GM19025 (cell line): ENCODE data around the gene ZMYM2.
"Not testable (repeated sequence)": the region's sequence is repeated elsewhere in the genome, so short reads cannot be mapped to it uniquely, and the experiment has no call there.

Experiments
- ATAC-seq: cut with Tn5 transposase; IDR thresholded peaks from one replicate; pipeline ENCODE4 v1.9.1; 2021; ENCODE audit warnings: mild to moderate bottlenecking, low read depth, moderate library complexity; ENCODE audit not compliant: unreplicated experiment

Gene ZMYM2

DNA sequence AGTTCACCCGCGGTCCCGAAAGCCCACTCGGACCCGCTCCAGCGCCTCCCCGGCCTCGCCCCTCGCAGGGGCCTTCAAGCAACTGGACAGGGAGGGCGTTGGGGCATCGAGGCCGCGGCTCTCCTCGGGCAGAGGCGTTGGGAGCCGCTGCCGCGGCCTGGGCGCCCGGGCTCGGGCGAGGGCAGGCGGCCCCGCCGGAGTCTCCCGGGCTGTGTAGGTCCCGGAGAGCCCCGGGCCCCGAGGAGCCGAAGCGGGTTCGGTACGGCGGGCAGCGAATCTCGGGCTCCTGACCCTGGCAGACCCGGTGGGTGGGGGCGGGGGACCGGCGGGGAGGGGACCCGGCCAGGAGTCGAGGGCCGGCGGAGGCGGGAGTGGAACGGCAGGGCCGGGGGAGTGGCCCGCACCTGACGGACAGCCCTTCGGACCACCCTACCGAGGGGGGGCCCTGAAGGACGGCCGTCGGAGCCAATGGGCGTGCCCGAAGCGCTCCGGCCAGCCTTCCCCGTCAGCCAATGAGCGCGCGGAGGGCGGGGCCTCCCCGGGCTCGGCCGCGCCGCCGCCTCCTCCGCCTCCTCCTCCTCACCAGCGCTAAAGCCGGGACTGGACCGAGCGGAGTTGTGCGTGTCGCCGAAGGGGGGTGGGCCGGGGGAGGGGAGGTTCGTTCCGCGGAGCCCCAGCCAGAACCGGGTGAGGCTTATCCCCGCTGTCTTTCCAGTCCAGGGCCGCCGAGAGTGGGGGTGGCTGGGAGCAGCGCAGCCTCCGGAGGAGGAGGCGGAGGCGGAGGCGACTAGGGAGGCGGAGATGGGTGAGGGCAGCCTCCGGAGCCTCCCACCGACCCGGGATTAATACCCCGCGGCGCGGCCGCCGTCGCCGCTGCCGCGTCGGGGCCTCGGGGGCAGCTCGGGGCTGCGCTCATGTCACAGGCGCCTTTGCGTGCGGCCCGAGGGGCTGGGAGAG, at the start of gene ZMYM2:
Gene ZMYM2, plus strand, starts transcription at position 573 of the 957 bp plus-strand sequence. CDS start 34,346 bp downstream, outside the sequence.
- ATAC-seq = peak; percentile 84

DNA sequence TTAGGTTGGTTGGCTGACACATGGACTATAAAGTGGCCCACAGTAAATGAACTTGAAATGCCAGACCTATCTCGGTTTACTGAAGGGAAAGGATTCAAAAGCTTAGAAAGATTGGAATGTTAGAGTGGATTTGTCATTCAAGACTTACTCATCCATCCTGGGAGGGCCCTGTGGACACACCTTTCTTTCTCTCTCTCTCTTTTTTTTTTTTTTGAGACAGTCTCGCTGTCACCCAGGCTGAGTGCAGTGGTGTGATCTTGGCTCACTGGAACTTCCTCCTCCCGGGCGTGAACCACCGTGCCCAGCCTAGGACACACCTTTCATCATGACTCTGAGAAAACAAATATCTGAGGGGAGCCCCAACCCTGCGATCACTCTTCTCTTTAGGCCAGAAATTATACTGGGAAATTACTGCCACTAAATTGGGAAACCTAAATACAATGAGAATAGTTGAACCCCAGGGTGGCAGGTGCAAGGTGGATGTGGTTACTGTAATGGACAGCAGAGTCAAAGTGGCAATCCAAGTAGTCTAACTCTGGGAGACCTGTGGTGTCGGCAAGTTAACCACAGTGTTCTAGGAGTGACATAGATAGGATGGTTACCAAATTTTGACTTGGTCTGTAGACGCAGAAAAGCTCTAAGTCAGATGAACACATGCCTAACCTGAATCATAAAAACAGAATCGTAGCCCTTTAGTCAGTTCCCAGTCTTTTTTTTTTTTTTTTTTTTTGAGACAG, 48.0 kb upstream of the ZMYM2 start:
- ATAC-seq = no peak

DNA sequence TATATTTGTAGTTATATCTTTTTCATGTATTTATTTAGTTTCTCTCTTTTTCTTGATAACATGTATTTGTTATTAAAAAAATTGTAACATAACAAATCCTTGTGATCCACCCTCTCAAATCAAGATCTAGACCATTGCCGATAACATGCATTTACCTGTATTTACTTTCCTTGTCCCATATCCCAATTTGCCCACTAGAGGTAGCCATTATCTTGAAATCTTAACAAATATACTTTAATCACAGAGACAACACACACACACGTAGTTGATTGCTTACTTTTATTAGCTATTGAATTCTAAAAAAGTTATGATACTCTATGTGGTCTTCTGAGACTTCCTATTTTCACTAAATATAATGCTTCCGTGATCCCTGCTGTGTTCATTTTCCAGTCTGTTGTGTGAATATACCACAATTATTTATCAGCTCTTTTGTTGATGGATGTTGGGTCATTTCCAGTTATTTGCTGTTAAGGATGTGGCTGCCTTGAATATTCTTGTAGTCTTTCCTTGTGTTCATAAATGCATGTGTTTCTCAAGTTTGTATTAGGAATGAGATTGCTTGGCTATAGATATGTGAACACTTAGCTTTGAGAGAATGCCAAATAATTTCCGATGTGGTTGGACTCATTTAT, 31.3 kb upstream of the ZMYM2 start:
- no peak for ATAC-seq

DNA sequence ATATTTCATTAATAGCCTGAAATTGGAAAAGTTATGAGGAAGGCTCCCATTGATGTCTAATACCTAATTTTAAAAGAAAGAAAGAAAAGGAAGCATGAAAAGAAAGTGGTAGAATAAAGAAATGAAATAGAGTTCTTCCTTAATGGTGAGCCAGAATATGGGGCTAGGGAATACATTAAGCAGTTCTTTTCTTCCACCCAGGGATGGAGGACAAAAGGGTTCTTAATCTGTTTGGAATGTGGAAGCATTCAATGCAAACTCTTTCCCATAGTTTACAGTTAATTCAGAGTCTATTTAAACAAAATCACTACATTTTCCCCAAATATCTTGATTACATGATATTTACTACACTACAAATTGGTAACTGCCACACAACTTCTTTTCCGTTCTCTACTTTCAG, 18.4 kb upstream of the ZMYM2 start:
- no peak for ATAC-seq

DNA sequence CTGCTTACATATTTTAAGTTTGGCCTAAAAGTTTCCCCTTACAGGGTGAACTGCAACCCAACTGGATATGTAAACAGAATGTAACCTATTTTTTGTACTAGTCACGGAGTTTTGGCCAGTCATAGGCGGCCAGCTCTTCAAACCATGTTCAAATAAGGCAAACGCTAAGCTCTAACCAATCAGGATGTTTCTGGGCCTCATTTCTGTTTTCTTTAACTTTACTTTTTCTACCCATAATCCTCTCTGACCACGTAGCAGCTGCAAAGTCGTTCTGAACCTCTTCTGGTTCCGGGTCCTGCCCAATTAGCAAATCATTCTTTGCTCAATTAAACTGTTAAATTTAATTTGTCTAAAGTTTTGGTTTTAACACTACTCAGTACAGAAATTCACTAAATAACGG, 8.2 kb upstream of the ZMYM2 start:
- no peak for ATAC-seq

DNA sequence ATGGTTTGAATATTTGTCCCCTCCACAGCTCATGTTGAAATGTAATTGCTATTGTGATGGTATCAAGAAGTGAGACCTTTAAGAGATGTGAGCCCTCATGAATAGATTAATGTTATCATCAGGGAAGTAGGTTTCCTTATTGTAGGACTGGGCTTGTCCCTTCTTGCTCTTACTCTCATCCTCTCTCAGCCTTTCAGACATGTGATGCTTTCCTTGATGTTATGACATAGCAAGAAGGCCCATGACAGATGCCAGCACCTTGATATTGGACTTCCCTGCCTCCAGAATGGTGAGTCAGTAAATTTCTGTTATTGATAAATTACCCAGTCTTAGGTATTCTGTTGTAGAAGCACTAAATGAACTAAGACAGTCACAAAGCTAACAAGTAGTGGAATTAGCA, 5.7 kb upstream of the ZMYM2 start:
- no peak for ATAC-seq

DNA sequence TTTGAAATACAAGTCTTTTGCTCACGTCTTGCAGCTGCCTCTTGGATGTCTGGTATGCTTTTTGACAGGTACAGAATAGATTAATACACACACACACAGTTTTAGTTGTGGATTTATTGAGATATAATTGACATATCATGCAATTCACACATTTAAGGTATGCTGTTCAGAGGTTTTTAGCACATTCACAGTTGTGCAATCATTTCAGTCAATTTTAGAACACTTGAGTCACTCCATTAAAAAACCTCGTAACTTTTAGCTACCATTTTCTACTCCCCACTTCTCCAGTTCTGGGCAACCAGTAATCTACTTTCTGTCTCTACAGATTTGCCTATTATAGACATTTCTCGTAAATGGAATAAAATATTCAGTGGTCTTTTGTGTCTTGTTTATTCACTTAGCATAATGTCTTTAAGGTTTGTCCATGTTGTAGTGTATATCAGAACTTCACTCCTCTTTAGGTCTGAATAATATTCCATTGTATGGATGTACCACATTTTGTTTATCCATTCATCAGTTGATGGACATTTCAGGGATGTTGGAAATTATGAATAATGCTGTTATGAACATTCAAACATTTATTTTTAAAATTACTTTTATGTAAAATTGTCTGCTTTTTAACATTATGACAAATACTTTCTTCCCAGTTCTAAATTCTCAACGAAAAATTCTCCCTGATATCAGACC, 2.5 kb upstream of the ZMYM2 start:
- no peak for ATAC-seq

DNA sequence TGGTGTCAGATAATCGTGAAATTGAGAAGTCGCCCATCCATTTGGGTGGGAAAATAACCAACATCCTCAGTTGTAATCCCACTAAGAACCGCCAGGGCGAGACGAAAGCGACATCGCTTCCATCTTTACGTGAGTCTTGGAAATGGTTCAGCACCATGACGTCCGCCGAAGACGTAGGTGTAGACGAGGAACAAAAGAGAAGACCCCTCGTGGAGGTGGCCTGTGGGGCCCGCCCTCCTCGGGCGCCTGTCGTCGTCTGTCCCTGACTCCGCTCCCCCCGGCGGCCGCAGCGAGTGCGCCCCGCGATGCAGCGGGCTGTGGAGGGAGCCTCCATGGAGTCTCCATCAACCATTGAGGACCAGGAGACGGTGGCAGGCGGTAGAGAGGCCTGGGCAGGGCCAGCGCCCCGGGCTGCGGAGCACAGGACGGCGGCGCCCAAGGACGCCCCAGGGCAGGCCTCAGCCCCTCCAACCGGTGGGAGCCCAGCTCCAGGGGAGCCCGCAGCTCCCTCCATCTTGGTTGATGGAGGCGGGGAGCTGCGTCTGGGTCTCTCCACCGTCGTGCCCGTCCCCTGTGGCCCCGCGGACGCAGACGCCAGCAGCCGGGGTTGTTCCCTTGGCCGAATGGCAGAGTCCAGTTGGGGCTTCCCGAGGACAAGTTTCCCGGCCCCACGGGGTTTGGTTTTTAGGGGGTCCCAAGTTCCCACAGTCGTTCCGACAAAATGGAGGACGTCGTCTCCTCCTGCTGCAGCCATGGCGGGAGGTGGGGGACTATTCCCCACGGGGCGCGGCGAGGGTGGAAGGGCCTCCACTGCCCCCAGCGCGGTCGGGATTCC, 990 bp upstream of the ZMYM2 start:
- ATAC-seq = no peak

DNA sequence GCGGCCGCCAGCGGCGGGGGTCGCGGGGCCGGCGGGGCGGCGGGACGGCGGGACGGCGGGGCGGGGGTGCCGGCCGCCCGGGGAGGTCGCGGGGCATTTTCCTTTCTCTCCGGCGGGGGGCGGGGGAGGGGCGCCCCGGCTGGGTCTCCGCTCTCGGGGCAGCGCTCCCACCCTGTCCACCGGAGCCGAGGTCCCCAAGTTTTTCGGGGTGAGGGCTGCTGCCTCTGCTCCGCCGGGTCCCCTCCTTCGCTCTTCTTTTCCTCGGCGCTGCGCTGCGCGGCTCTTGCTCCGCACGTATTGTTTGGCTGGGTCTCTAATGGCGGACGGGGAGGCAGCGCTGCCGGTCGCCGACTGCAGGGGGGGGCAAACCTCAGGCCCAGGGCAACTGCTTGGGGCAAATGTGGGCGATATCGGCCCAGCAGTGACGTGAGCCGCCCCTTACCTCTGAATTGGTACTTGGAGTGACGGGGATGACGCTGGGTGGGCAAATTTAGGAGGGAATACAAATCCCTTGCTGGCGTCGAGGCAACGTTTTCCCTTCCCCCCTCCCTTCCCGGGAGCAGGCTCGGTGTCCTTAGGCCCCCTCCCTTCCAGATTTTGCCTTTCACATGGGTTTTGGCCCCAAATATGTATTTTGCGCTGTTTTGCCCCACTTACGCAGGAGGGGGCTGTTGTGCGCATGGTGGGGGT, 759 bp downstream of the ZMYM2 start:
- ATAC-seq = no peak

DNA sequence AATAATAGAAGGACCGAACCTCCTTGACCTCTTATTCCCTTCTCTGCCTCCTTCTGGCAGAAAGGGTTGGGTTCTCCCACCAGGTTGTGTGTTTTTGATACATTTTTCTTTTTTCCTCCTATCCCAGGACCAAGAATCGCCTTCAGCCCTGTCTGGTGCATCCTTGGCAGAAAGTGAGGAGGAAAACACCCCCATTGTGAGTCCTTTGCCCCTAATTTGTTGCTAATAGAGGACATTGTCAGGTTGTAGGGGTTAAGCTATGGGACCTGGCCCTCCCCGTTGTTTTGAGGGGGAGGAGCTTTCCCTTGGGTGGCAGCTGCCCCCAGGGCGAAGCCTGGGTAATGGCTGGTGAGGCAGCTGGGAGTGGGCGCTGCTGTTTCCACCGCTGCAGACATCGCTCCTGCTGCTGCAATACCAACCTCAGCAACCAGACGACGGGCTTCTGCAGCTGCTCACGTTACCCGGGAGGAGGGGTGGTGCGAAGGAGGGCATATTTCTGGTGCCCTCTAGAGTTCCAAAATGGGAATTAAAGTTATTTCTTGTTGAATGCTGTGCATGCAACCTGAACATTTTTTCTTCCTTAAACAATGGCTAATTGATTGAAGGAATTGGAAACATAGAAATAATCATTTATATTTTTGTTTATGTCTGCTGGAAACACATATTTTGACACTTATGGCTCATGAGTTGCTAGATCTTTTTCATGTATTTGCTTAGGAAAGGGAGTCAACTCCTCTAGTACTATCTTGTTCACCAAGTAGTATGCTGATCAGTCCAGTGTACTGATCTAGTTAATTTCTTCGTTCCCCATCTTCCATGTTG, 1.5 kb downstream of the ZMYM2 start:
- peak; percentile 18 for ATAC-seq

DNA sequence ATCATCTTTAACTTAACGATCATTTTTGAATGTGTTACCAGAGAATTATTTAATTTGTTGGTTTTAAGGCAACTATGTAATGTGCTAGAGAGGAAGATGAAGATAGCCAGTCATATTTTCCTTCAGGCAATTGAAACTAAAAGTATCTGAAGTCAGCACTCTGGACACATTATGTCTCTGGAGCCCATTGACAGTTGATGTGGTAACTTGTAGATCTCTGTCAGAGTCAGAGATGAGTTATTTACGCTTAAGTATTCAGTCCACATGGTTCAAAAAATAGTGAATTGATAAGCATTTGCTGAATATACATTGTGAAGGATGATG, 2.1 kb downstream of the ZMYM2 start:
- ATAC-seq = no peak

DNA sequence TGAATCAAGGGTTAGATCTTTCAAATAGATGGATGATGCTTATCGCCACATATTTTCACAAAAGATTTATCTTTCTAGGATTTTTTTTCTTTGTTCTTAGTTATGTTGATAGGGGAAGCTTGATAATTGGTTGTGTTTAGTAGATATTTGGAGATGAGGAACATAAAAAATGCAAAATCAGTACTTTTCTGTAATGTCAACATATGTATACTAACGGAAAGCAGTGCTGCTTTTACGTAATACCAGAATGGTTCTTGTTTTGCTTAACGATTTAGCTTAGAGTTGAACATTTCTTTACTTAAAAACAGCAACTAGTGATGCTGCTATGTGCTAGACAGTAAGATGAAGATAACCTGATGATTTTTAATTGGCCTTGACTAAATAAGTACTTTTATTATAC, 3.0 kb downstream of the ZMYM2 start:
- no peak for ATAC-seq

DNA sequence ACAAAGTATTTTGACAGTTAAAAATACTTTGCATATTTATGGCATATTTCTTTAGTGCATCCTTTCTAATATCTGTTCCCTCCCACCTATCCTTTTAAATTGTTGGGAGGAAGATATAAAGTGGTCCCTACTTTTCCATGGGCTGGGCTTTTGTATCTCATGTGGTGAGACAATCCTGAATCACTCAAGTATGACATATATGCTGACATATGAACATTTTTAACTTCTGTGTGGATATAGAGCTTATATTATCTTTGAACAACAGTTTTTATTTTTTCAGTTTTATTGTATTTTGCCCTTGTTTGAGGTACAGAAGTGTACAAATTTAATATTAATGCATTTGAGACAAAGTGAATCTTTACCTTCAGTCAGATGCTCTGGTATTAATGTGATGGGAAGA, 3.4 kb downstream of the ZMYM2 start:
- no peak for ATAC-seq

DNA sequence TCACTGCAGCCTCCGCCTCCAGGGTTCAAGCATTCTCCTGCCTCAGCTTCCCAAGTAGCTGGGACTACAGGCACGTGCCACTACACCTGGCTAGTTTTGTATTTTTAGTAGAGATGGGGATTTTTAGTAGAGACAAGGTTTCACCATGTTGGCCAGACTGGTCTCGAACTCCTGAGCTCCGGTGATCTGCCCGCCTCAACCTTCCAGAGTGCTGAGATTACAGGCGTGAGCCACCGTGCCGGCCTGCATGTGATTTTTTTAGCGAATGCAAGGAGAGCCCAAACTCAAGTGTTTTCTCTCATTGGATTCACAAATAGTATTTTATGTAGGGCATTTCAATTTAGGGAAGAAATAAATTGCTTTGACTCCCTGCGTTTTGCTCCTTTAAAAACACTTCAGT, 4.4 kb downstream of the ZMYM2 start:
- ATAC-seq = no peak

DNA sequence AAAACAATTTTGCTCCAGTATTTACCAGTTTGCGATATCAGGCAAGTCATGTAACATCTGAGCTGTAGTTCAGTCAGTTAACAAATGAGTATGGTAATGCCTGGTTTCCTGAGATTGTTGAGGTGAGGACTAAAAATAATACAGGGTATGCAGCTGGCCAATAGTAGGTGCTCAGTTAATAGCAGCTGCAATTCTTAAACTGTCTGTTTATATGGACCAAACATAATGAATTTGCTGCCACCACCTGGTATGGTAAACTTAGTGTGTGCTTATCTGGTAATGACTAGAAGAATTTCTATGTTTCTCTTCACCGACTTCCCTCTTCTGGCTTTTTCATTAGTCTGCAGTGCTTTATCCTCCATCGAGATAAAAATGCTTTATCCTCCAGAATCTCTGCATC, 9.1 kb downstream of the ZMYM2 start:
- ATAC-seq = no peak

DNA sequence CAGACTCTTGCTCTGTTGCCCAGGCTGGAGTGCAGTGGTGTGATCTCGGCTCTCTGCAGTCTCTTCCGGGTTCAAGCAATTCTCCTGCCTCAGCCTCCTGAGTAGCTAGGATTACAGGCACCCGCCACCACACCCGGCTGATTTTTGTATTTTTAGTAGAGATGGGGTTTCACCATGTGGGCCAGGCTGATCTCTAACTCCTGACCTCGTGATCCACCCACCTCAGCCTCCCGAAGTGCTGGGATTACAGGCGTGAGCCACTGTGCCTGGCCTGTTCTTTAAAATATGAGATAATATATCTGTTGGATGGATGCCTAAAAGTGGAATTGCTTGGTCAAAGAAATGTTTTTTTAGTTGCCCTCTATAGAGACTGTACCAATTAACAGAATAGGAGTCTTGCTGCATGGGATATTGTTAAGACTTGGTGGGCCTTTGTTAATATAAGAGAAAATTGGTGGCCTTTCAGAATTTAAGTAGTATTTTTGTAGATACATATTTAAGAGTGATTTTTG, 16.0 kb downstream of the ZMYM2 start:
- not testable (repeated sequence) for ATAC-seq

DNA sequence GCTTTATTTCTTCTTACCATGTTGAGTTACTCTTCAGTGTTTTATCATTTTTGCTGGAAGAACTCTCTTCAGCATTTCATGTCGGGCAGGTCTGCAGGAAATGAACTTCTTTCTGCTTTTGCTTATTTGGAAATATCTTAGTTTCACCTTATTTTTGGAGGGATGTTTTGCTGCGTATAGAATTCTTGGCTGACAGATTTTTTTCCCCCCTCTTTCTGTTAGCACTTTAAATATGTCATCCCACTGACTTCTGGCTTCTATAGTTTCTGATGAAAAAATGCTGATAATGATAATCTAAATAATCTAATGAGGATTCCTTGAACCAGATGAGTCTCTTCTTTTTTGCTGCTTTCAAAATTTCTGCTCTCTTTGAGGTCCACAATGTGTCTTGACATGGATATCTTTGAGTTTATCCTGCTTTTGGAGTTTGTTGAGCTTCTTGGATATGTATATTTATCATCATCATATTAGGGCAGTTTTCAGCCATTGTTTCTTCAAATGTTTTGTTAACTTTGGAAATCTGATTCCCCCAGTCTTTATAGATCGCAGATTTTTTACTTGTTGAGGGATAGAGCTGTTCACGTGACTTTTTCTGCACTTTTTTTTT, 20.4 kb downstream of the ZMYM2 start:
- no peak for ATAC-seq

DNA sequence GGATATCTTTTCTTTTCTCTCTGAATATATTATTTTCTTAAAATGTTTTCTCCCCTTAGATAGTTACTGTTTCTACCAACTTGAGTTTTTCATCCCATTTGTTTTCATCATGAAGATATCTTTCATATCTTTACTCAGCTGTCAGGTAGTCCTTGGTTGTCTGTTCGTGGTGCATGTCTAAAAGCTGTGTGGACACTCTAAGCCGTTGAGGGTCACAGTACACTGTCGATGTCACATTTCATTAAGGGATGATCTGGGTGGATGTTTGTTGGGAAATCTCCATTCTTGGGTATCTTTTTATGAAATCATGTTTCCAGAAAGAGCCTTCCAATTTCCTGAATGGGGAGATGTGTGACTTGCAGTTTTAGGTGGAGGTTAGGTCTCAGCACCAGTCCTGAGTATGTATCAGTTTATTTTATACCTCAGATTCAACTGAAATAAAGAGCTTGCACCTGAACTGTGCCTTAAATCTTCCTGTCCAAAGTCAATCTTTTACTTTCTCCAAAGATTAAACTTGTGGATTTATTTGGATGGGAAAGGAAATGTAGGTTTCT, 23.2 kb downstream of the ZMYM2 start:
- no peak for ATAC-seq
